Activated T-helper 1 cell treated with Interleukin-2 at 50 U/mL for 16 hours (primary cell): ENCODE results near the gene MT1H.
"Not testable (repeated sequence)": the region's sequence is repeated elsewhere in the genome, so short reads cannot be mapped to it uniquely, and the experiment has no call there.

Experiments used
- DNase-seq: peaks from one replicate; pipeline ENCODE4 v3.0.0-alpha.2; 2020; ENCODE audit warnings: low read depth

The MT1H gene

GRCh38 chr16:56684926-56685590 is 15.4 kb downstream of the MT1H start:
- no peak for DNase-seq

DNA sequence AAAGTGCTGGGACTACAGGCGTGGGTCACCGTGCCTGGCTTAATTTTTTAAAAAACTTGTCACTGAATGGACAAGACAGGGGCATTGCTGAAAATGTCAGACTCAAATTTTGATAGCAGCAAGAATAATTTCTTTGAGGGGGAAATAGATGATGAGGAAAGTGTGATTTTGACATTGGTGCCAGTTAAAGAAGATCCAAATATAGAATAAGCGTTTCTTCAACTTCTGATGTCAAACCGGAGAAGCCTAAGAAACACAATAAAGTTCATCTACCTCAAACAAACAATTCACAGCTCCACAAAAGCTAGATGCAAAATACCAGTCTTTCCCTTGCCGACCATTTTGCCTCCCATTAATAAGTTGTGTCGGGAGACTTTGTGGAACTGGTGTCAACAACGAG is 17.1 kb downstream of the MT1H start:
- DNase-seq = no peak

DNA sequence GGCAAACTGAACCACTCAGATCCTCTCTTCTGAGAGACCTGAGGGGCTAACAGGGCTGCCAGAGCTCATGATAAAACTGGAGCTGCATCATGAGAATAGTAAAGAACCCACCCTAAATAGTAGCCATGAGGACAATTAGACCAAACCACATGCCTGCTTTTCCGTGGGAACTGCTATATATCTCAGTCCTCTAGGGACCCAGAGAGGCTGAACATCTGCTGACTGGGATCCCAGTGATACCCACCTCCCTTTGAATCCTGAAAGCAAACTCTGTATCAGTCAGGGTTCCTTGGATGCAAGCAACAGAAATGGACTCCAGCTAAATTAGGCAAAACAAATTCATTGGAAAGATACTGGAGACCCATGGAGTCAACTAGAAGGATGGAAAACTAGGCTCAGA is 19.1 kb downstream of the MT1H start:
- no peak for DNase-seq

DNA sequence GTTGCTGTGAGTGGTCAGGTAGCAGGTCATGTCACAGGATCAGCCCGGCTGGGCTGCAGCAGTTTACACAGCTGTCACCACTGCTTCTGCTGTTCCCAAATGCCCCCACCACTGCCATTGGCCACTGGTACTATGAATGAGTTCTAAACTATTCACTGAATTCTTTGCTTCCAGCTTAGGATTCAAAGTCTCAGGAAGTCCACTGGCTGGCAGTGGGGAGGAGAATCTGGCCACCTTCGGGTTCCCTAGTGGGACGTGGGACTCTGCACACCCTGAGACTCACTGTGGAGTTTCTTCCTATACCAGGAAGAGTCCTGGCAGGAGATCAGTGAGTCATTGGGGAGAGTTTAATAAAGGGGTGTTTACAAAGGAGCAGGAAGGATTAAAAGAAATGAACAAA is 19.6 kb downstream of the MT1H start:
- no peak for DNase-seq

- DNase-seq = no peak
Observed at GRCh38 chr16:56690420-56691122, 21.0 kb downstream of the MT1H start.

- DNase-seq = no peak
Observed at GRCh38 chr16:56691885-56692284, 22.3 kb downstream of the MT1H start.

GRCh38 chr16:56695246-56695645 is 25.6 kb downstream of the MT1H start:
- no peak for DNase-seq

DNA sequence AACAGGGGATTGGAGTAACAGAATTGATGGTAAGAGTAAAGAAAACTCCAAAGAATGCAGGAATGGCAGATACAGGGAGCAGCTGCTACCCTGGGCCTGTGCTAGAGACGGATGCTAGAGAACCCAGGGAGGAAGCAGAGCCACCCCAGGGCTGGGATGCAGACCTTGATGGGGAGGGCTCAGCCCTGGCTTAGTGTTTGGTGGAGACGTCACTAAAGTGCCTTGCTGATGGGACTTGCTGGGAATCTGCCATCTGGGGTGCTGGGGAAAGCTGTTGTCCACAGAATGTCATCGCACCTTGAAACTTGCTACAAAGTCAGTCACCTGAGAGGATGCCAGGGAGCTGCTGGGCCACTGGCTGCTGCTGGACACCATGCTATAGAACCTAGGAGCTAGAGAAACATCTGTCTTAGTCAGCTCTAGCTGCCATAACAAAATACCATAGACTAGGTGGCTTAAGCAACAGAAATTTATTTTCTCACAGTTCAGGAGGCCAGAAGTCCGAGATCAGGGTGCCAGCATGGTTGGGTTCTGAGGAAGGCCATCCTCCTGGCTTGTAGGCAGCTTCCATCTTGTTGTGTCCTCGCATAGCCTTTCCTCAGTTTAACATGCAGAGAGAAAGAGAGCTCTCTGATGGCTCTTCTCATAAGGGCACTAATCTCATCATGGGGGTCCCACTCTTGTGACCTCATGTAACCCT is 28.0 kb downstream of the MT1H start:
- DNase-seq = no peak

- DNase-seq = no peak
Observed at GRCh38 chr16:56700195-56700594, 30.6 kb downstream of the MT1H start.

GRCh38 chr16:56700631-56701030 is 31.0 kb downstream of the MT1H start:
- no peak for DNase-seq

DNA sequence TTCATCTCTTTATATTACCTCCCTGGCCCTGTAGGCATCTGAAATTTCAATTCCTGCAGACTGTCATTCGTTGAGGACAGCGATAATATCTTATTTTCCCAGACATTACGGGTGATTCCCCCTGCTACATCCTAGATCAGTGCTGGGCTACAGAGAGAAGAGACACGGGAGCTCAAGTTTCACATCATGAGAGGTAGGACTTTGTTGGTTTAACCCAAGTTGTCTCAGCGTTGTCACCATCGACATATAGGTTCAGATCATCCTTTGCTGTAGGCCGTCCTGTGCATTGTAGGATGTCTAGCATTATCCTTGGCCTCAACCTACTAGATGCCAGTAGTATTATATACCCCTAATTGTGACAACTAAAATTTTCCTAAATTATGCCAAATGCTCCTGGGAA is 31.9 kb downstream of the MT1H start:
- no peak for DNase-seq

DNA sequence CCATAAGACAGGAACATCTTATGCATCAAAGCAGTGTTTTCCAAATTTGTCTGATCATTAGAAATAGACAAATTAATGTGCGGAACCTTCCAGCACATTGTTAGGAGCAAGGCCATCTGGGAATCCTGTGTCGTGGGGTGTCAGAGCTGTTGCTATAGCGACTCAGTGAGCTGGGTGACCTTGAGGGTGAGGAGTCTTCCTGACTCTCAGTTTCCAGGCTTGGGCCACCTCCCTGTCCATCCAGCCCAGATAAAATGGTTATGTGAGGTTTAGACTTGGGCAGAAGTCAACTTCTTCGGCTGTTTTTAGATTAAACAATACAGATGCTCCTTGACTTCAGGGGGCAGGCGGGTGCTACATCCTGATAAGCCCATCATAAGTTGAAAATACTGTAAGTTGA is 33.2 kb downstream of the MT1H start:
- no peak for DNase-seq

DNA sequence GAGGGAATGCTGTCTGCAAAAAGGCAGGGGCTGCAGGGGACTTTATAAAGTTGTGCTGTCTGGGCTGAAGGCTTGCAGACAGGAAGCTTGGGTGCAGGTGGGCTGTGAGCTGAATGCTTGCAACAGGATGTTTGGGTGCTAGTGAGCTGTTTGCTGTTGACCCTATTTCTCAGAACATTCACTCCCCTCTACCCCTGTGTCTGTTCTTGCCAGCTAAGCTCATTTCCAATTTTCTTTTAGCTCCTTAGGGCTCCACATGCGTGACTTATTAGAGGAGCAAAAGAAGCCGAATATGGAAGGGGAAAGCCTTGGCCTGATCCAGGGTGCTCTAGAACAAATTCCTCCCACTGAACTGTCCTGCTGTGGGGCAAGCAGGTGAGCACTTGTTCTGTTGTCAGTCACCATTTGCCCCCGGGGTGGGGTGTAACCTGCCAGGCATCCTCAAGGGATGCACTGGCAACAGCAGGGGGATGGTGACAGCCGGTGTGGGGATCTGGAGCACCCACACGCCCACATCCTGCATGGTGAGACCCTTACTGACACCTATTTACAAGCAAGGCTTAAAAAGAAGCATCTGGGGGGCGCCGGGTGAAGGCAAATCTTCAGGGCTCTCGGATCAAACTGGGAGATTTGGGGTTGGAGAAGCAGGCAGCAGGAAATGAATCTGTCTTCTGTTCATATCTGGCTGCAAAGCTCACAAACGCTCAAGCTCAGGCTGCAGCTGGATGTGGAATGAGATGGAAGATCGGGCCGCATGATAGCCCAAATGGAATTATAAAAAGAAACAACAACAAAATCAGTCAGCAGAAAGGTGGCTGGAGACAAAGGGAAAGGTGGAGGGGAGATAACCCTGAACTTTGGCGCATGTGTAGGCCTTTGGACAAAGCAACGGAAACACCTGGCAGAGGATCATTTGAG is 39.2 kb downstream of the MT1H start:
- DNase-seq = no peak

DNA sequence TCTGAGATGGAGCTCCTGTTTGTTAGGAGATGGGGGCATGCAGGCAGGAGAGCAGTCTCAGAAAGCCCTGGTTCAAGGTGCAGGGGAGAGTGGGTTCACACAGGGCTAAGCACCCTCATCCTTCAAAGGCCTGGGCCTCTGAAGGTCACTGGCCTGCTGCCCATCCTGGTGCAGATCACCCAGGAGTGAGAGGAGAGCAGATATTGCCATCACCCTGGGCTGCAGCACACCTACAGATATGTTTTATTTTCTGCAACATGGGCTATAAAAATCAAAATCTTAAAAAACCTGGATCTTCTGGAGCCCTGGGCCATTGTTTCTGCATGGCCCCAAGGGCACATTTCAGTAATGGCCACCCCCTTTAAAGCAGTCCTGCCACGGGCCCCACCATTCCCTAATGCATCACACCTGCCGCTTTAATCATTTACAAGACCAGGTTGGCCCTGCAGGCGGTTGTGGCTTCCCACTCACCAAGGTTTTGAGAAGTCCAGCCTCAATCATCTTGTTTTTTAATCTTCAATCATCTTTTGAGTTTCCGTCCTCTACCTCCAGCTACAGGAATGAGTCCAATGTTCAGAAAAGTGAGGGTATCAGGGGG is 39.9 kb downstream of the MT1H start:
- DNase-seq = no peak

DNA sequence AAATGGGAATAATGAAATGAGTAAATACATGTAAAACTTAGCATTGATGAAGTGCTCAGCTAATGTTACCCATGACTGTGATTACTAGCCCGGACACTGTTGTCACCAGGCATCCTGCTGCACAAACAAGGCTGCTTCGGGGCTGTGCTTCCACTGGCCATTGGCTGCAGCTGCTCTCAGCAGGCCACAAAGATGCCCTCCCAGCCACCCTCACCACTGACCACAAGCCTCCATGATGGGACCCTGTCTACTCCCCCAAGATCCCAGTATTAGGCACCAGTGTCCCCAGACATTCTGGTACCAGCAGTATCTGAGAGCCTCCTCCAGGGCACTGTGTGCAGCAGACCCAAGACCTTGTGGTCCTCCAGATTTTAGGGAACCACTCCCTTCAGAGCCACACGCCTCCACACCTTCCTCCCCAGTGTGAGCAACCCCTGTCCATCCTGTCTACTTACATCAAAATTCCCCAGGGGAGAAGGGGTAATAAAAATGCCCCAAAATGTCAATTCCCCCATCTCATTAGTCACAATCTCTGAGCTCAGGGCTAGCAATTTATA is 40.6 kb downstream of the MT1H start:
- DNase-seq = no peak

DNA sequence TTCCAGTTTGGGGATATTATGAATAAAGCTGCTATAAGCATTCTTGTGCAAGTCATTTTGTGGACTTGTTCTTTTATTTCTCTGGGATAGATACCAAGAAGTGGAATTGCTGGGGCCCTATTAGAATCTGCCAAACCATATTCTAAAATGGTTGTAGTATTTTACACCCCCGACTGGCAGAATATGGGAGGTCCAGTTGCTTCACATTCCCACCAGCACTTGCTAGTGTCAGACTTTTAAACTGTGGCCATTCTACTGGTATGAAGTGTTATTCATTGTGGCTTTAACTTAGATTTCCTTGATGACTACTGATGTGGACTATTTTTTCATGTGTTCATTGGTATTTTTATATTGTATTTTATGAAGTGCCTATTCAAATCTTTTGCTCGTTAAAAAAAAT is 42.2 kb downstream of the MT1H start:
- no peak for DNase-seq

DNA sequence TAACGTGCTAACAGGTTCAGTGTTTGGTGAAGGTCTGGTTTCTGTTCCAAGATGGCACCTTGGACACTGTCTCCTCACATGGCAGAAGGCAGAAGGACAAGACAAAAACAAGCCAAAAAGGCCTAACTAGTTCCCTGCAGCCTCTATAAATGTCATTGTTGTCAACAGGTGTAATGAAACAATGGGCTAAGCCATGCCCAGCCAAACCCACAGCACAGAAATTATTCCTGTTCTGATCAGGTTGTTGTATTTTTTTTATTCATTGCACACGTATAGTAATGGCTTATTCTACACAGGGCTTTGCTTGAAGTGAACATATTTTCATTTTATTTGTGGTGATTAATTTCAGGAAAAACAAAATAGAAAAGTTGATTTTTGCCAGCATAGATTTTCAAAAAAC is 44.2 kb downstream of the MT1H start:
- no peak for DNase-seq

GRCh38 chr16:56715126-56715525 is 45.5 kb downstream of the MT1H start:
- DNase-seq = no peak

- DNase-seq = no peak
Observed at GRCh38 chr16:56716761-56717160, 47.1 kb downstream of the MT1H start.

- DNase-seq = not testable (repeated sequence)
Observed at GRCh38 chr16:56717532-56717931, 47.9 kb downstream of the MT1H start.
